Sigmoid colon (tissue), 7 donors: ENCODE data around the gene PARVG. TPM values are rescaled to one million over a fixed set of nuclear protein-coding genes. Genes with fewer than 3 reads are reported as not detected.

Experiments used
- DNase-seq: peaks from one replicate; pipeline ENCODE4 v3.0.0-alpha.2; 2019
- H3K27ac ChIP-seq, 4 donors: fragments of 200-600 bp; sonication (generic); one replicate each; pipeline ENCODE4 v1.5.1; 2016 to 2019; ENCODE audit warnings: mild to moderate bottlenecking in 1 of 4
- H3K27me3 ChIP-seq, 3 donors: fragments of 200-600 bp; sonication (generic); one replicate each; pipeline ENCODE4 v1.5.1; 2019; ENCODE audit warnings: mild to moderate bottlenecking in 1 of 3
- H3K36me3 ChIP-seq, 4 donors: fragments of 200-600 bp; sonication (generic); one replicate each; pipeline ENCODE4 v1.5.1; 2016 to 2019
- H3K4me1 ChIP-seq, 4 donors: fragments of 200-600 bp; sonication (generic); one replicate each; pipeline ENCODE4 v1.5.1; 2017 to 2019
- H3K4me3 ChIP-seq, 4 donors: fragments of 200-600 bp; sonication (generic); one replicate each; pipeline ENCODE4 v1.5.1; 2017 to 2019; ENCODE audit warnings: mild to moderate bottlenecking in 2 of 4, moderate library complexity in 1 of 4
- H3K9me3 ChIP-seq, 4 donors: fragments of 200-600 bp in 3 of 4; sonication (generic) in 3 of 4; one replicate each; pipeline versions ENCODE4 v1.5.1 to v1.6.1; 2013 to 2019
- EP300 ChIP-seq, 4 donors: sonication (generic); formaldehyde crosslinking; IDR thresholded peaks; one replicate each; pipeline ENCODE4 v1.6.1; 2017; ENCODE audit warnings: antibody characterized with exemption in 4 of 4
- POLR2A ChIP-seq, 2 donors: fragments of 450-650 bp; IDR thresholded peaks; one replicate each; pipeline ENCODE4 v1.6.1; 2016; ENCODE audit warnings: antibody characterized with exemption in 2 of 2, mild to moderate bottlenecking in 2 of 2, moderate library complexity in 2 of 2
- POLR2AphosphoS5 ChIP-seq, 4 donors: sonication (generic); formaldehyde crosslinking; IDR thresholded peaks; one replicate each; pipeline ENCODE4 v1.6.1; 2017; ENCODE audit warnings: antibody characterized with exemption in 4 of 4
- WGBS, 2 donors: extraction: QIAGEN DNeasy Blood & Tissue Kit; methylation state at CpG; one replicate each; pipeline ENCODE4 v1.1.7; 2013; 5-methylcytosine and 5-hydroxymethylcytosine counted together
- intact Hi-C: fragments of 100-400 bp; cut with DNase I; formaldehyde crosslinking; loops from one replicate; pipeline ENCODE4 v1.15.1; 2023
- polyA plus RNA-seq, 3 donors: library from polyadenylated mRNA; stranded (reverse); fragments of 200-250 nt; gene quantifications; one replicate each; pipeline ENCODE4 v1.2.3, GENCODE V29; 2013
- total RNA-seq, 4 donors: library from RNA; depleted of rRNA; stranded (reverse); fragments of >200 nt; gene quantifications; one replicate each; pipeline ENCODE4 v1.1.0, GENCODE V29; 2016
- TF ChIP-seq, protein P1 (sequence below), 4 experiments: fragments of 450-650 bp in 3 of 4; fragments of 200-600 bp in 1 of 4; IDR thresholded peaks; one replicate each; pipeline ENCODE4 v1.5.1; 2016 to 2019; ENCODE audit warnings: antibody characterized with exemption in 4 of 4, mild to moderate bottlenecking in 3 of 4, moderate library complexity in 2 of 4
- donor health status: healthy with polysubstance abuse.
- donor health status: Bipolar disorder and iron deficiency.
- donor health status: healthy.

The PARVG gene
- total and polyA plus RNA-seq, 7 donors = 3.0 to 65.1 (median 9.8) TPM

DNA sequence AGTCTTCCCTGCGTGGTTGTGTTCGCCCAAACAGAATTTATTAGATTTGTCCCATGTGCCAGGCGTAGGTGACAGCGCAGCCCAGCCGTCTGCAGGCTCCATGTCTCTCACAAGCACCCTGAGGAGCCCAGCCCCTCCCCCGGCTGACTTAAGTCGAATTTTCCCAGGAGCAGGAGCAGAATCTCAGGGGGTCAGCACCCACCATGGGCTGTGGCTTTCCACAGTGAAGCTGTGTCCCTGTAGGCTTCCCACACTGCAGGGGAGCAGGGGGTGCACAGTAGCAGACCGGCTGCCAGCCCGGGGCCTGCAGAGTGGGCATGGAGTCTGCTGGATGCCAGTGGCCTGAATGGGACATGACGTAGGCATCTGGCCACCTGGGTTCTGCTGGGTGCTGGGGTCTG, 16.0 kb downstream of the PARVG start:
- DNase-seq = peak; percentile 50
- no peak overlapping the region for H3K4me3 ChIP-seq
- TF ChIP-seq, protein P1, sequence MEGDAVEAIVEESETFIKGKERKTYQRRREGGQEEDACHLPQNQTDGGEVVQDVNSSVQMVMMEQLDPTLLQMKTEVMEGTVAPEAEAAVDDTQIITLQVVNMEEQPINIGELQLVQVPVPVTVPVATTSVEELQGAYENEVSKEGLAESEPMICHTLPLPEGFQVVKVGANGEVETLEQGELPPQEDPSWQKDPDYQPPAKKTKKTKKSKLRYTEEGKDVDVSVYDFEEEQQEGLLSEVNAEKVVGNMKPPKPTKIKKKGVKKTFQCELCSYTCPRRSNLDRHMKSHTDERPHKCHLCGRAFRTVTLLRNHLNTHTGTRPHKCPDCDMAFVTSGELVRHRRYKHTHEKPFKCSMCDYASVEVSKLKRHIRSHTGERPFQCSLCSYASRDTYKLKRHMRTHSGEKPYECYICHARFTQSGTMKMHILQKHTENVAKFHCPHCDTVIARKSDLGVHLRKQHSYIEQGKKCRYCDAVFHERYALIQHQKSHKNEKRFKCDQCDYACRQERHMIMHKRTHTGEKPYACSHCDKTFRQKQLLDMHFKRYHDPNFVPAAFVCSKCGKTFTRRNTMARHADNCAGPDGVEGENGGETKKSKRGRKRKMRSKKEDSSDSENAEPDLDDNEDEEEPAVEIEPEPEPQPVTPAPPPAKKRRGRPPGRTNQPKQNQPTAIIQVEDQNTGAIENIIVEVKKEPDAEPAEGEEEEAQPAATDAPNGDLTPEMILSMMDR (IDR thresholded peaks at IDR 0.05) = no peak
- TF ChIP-seq POLR2AphosphoS5 (IDR thresholded peaks at IDR 0.05) (no peak), EP300 (IDR thresholded peaks at IDR 0.05) (no peak)
- 72 to 85% methylated on average over 10 of the region's 10 CpGs for WGBS, 2 donors
- intact Hi-C loops = no loop called here
- no peak overlapping the region for H3K27ac ChIP-seq
- H3K9me3 ChIP-seq = no peaks in the 10 kb centered on the region
- no peaks in the 10 kb centered on the region for H3K36me3 ChIP-seq
- H3K27me3 ChIP-seq = no peaks in the 10 kb centered on the region
- peaks cover 0 to 13% (median 4%) of the 10 kb centered on the region in 4 donors for H3K4me1 ChIP-seq

DNA sequence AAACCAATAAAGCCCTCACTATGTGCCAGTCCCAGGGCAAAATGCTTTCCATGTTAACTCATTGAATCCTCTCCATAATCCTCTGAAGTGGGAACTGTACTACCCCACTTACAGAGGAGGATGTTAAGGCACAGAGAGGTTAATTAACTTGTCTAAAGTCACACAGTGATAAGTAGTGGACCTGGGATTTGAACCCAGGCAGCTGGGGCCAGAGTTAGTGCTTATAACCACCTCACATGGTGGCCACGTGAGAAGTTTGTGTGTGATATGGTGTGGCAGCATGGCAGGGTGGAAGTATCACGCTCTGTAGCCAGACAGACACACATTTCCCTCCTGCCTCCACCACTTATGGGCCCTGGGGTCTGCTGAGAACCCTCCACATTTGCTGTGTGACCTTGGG, 16.5 kb downstream of the PARVG start:
- no peak overlapping the region for H3K4me3 ChIP-seq
- H3K9me3 ChIP-seq = no peaks in the 10 kb centered on the region
- intact Hi-C loops = no loop called here
- no peak overlapping the region for H3K27ac ChIP-seq
- peaks cover 0 to 18% (median 7%) of the 10 kb centered on the region in 4 donors for H3K4me1 ChIP-seq
- WGBS, 2 donors = 84 to 88% methylated on average over 2 of the region's 2 CpGs
- peak; percentile 18 for DNase-seq
- TF ChIP-seq, protein P1 (IDR thresholded peaks at IDR 0.05) = no peak
- TF ChIP-seq EP300 (IDR thresholded peaks at IDR 0.05) = no peak
- TF ChIP-seq POLR2AphosphoS5 (IDR thresholded peaks at IDR 0.05) = no peak
- no peak for TF ChIP-seq POLR2A (IDR thresholded peaks at IDR 0.05)
- H3K27me3 ChIP-seq = no peaks in the 10 kb centered on the region
- H3K36me3 ChIP-seq = no peaks in the 10 kb centered on the region

DNA sequence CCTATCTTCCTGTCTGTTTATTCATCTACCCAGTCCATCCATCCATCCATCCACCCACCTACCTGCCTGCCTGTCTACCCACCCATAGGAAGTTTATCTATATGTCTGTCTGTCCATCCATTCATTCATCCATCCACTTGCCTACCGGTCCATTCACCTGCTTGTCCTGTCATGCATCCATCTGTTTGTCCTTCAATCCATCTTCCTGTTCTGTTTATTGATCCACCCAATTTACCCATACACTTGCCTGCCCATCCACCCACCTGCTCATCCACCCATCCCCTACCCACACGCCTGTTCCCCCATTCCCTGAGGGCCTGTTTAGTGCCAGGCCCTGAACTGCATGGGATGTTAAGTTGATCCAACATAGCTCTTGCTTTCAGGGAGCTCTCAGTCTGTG, 18.4 kb downstream of the PARVG start:
- no peak overlapping the region for H3K27ac ChIP-seq
- TF ChIP-seq POLR2AphosphoS5 (IDR thresholded peaks at IDR 0.05) (no peak), EP300 (IDR thresholded peaks at IDR 0.05) (no peak), POLR2A (IDR thresholded peaks at IDR 0.05) (no peak)
- TF ChIP-seq, protein P1 (IDR thresholded peaks at IDR 0.05) = no peak
- intact Hi-C loops = no loop called here
- 70 to 88% methylated on average over 2 of the region's 2 CpGs for WGBS, 2 donors
- no peak overlapping the region for H3K4me3 ChIP-seq
- no peaks in the 10 kb centered on the region for H3K27me3 ChIP-seq
- DNase-seq = no peak
- no peaks in the 10 kb centered on the region for H3K9me3 ChIP-seq
- H3K4me1 ChIP-seq = peaks cover 0 to 20% (median 11%) of the 10 kb centered on the region in 4 donors
- H3K36me3 ChIP-seq = no peaks in the 10 kb centered on the region

DNA sequence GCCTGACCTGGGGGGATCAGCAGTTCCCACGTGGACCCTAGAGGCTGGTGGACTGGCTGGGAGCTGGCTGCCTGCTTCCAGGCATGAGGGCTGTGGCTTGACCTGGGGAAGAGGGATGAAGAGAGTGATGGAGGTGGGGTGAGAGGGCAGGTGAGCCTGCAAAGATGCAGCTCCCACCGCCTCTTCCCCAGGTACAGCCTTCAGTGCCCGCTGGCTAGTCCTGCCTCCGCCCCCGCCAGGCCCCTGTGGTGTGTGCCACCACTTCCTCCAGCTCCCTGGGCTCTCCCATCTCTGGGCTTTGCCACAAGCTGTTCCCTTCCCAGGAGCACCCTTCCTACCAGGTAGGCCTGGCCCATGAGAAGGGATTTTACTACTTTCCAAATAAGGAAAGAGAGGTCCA, 19.1 kb downstream of the PARVG start:
- peak; percentile 56 for DNase-seq
- no peaks in the 10 kb centered on the region for H3K27me3 ChIP-seq
- no peaks in the 10 kb centered on the region for H3K36me3 ChIP-seq
- TF ChIP-seq, protein P1 (IDR thresholded peaks at IDR 0.05) = no peak
- TF ChIP-seq POLR2AphosphoS5 (IDR thresholded peaks at IDR 0.05) (no peak), POLR2A (IDR thresholded peaks at IDR 0.05) (no peak), EP300 (IDR thresholded peaks at IDR 0.05) (no peak)
- peaks cover 0 to 20% (median 11%) of the 10 kb centered on the region in 4 donors for H3K4me1 ChIP-seq
- intact Hi-C loops = no loop called here
- no peak overlapping the region for H3K4me3 ChIP-seq
- WGBS, 2 donors = 75 to 89% methylated on average over 5 of the region's 5 CpGs
- H3K9me3 ChIP-seq = no peaks in the 10 kb centered on the region
- no peak overlapping the region for H3K27ac ChIP-seq

DNA sequence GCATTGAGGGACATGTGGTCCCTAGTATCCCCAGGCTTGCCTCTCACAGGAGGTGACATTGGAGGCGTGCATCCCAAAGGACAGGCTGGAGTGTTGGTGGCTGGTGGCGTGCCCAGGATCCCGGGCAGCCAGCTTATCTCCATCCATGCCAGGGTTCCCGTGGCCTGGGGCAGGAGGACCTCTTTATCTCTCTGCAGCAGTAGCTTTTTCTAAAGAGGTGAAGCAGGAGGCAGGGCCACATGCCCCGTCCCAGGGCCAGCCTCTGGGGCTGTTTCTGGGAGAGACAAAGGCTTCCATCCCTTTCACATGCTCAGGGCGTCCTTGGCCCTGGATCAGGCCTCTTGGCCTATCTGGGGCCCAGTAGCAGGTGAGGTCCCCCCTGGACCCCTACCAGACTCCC, 19.7 kb downstream of the PARVG start:
- TF ChIP-seq POLR2AphosphoS5 (IDR thresholded peaks at IDR 0.05) = no peak
- no peak for TF ChIP-seq EP300 (IDR thresholded peaks at IDR 0.05)
- TF ChIP-seq, protein P1 (IDR thresholded peaks at IDR 0.05) = no peak
- no peak for TF ChIP-seq POLR2A (IDR thresholded peaks at IDR 0.05)
- no peaks in the 10 kb centered on the region for H3K27me3 ChIP-seq
- DNase-seq = peak; percentile 42
- H3K9me3 ChIP-seq = no peaks in the 10 kb centered on the region
- intact Hi-C loops = no loop called here
- H3K36me3 ChIP-seq = no peaks in the 10 kb centered on the region
- H3K27ac ChIP-seq = no peak overlapping the region
- WGBS, 2 donors = 76 to 95% methylated on average over 6 of the region's 6 CpGs
- peaks cover 0 to 20% (median 11%) of the 10 kb centered on the region in 4 donors for H3K4me1 ChIP-seq
- H3K4me3 ChIP-seq = no peak overlapping the region
